KOPT-K1 (cell line): ENCODE data around the gene RGS17.

Experiments used
- H3K27ac ChIP-seq: fragments of 200-600 bp; sonication (generic); 2 replicates; pipeline ENCODE4 v1.5.1; 2016; ENCODE audit warnings: antibody characterized with exemption, mild to moderate bottlenecking, low read depth, low read length; ENCODE audit not compliant: poor library complexity, severe bottlenecking
- H3K36me3 ChIP-seq: fragments of 200-600 bp; sonication (generic); 2 replicates; pipeline ENCODE4 v1.5.1; 2017; ENCODE audit warnings: antibody characterized with exemption, mild to moderate bottlenecking, low read length, moderate library complexity; ENCODE audit not compliant: insufficient read depth
- H3K9me3 ChIP-seq: fragments of 200-600 bp; sonication (generic); 2 replicates; pipeline ENCODE4 v1.5.1; 2017; ENCODE audit warnings: antibody characterized with exemption, low read length, mild to moderate bottlenecking; ENCODE audit not compliant: insufficient read depth, poor library complexity, severe bottlenecking

RGS17 gene

GRCh38 chr6:153076431-153076830, 54.7 kb downstream of the RGS17 start:
- Histone ChIP-seq H3K36me3 (no peaks in the 10 kb centered on the region), H3K27ac (no peak overlapping the region), H3K9me3 (no peaks in the 10 kb centered on the region)

- Histone ChIP-seq H3K36me3 (no peaks in the 10 kb centered on the region), H3K27ac (no peak overlapping the region), H3K9me3 (no peaks in the 10 kb centered on the region)
Observed at GRCh38 chr6:153074761-153075160, 56.3 kb downstream of the RGS17 start.

GRCh38 chr6:153073841-153074240, 57.2 kb downstream of the RGS17 start:
- H3K36me3 ChIP-seq, result no peaks in the 10 kb centered on the region
- H3K27ac ChIP-seq, result no peak overlapping the region
- H3K9me3 ChIP-seq, result no peaks in the 10 kb centered on the region

GRCh38 chr6:153070756-153071155, 60.3 kb downstream of the RGS17 start:
- H3K27ac ChIP-seq, result no peak overlapping the region
- H3K9me3 ChIP-seq, result no peaks in the 10 kb centered on the region

GRCh38 chr6:153069897-153070296, 61.2 kb downstream of the RGS17 start:
- H3K27ac ChIP-seq, result no peak overlapping the region
- H3K36me3 ChIP-seq, result no peaks in the 10 kb centered on the region
- H3K9me3 ChIP-seq, result no peaks in the 10 kb centered on the region

More at GRCh38 chr6:153070756-153071155, 60.3 kb downstream of the RGS17 start:
- H3K36me3 ChIP-seq, result no peaks in the 10 kb centered on the region

- peaks cover 8% of the 10 kb centered on the region for H3K9me3 ChIP-seq
- H3K36me3 ChIP-seq, result no peaks in the 10 kb centered on the region
- H3K27ac ChIP-seq, result no peak overlapping the region
Observed at GRCh38 chr6:153065222-153065621, 65.9 kb downstream of the RGS17 start.

GRCh38 chr6:153063936-153064335, 67.1 kb downstream of the RGS17 start:
- H3K9me3 ChIP-seq, result peaks cover 8% of the 10 kb centered on the region
- no peaks in the 10 kb centered on the region for H3K36me3 ChIP-seq
- no peak overlapping the region for H3K27ac ChIP-seq

- Histone ChIP-seq H3K9me3 (peaks cover 8% of the 10 kb centered on the region), H3K27ac (no peak overlapping the region), H3K36me3 (no peaks in the 10 kb centered on the region)
Observed at GRCh38 chr6:153062516-153062915, 68.6 kb downstream of the RGS17 start.

- Histone ChIP-seq H3K9me3 (peaks cover 8% of the 10 kb centered on the region), H3K36me3 (no peaks in the 10 kb centered on the region), H3K27ac (no peak overlapping the region)
Observed at GRCh38 chr6:153059757-153060156, 71.3 kb downstream of the RGS17 start.

- Histone ChIP-seq H3K36me3 (no peaks in the 10 kb centered on the region), H3K9me3 (peaks cover 8% of the 10 kb centered on the region), H3K27ac (no peak overlapping the region)
Observed at GRCh38 chr6:153059311-153059710, 71.8 kb downstream of the RGS17 start.

- H3K27ac ChIP-seq, result no peak overlapping the region
- no peaks in the 10 kb centered on the region for H3K36me3 ChIP-seq
- peaks cover 8% of the 10 kb centered on the region for H3K9me3 ChIP-seq
Observed at GRCh38 chr6:153058909-153059308, 72.2 kb downstream of the RGS17 start.

- no peaks in the 10 kb centered on the region for H3K36me3 ChIP-seq
- H3K9me3 ChIP-seq, result peaks cover 8% of the 10 kb centered on the region
- H3K27ac ChIP-seq, result no peak overlapping the region
Observed at GRCh38 chr6:153058291-153058690, 72.8 kb downstream of the RGS17 start.

- Histone ChIP-seq H3K36me3 (no peaks in the 10 kb centered on the region), H3K9me3 (no peaks in the 10 kb centered on the region), H3K27ac (no peak overlapping the region)
Observed at GRCh38 chr6:153056308-153056707, 74.8 kb downstream of the RGS17 start.

- Histone ChIP-seq H3K27ac (no peak overlapping the region), H3K9me3 (no peaks in the 10 kb centered on the region), H3K36me3 (no peaks in the 10 kb centered on the region)
Observed at GRCh38 chr6:153051801-153052200, 79.3 kb downstream of the RGS17 start.

GRCh38 chr6:153048631-153049030, 82.5 kb downstream of the RGS17 start:
- H3K36me3 ChIP-seq, result no peaks in the 10 kb centered on the region
- no peak overlapping the region for H3K27ac ChIP-seq
- H3K9me3 ChIP-seq, result no peaks in the 10 kb centered on the region

- Histone ChIP-seq H3K9me3 (no peaks in the 10 kb centered on the region), H3K27ac (no peak overlapping the region)
Observed at GRCh38 chr6:153047386-153047785, 83.7 kb downstream of the RGS17 start.

GRCh38 chr6:153045271-153045670, 85.8 kb downstream of the RGS17 start:
- Histone ChIP-seq H3K27ac (no peak overlapping the region), H3K9me3 (no peaks in the 10 kb centered on the region), H3K36me3 (no peaks in the 10 kb centered on the region)

More at GRCh38 chr6:153047386-153047785, 83.7 kb downstream of the RGS17 start:
- H3K36me3 ChIP-seq, result no peaks in the 10 kb centered on the region
